DMS 273 treated with DMSO at 0.1 percent for 48 hours (cell line): ENCODE measurements around the gene MX2.

Experiments
- DNase-seq: peaks from one replicate; lab custom pipeline; 2025; lab: John Stamatoyannopoulos, UW

MX2 gene

GRCh38 chr21:41364308-41364707, 2.5 kb downstream of the MX2 start:
- DNase-seq: no peak

- DNase-seq: no peak
These were observed 3.7 kb downstream of the MX2 start for GRCh38 chr21:41365377-41366107.

GRCh38 chr21:41366522-41367151, 4.8 kb downstream of the MX2 start:
- no peak for DNase-seq

GRCh38 chr21:41367301-41367944, 5.6 kb downstream of the MX2 start:
- no peak for DNase-seq

- no peak for DNase-seq
These were observed 6.3 kb downstream of the MX2 start for GRCh38 chr21:41367945-41368734.

- no peak for DNase-seq
These were observed 6.9 kb downstream of the MX2 start for GRCh38 chr21:41368735-41369104.

GRCh38 chr21:41369105-41369919, 7.5 kb downstream of the MX2 start:
- no peak for DNase-seq

GRCh38 chr21:41369920-41370839, 8.4 kb downstream of the MX2 start:
- no peak for DNase-seq

GRCh38 chr21:41370840-41371684, 9.2 kb downstream of the MX2 start:
- DNase-seq: no peak

GRCh38 chr21:41371685-41372030, 9.8 kb downstream of the MX2 start:
- DNase-seq: no peak

GRCh38 chr21:41373253-41373652, 11.4 kb downstream of the MX2 start:
- no peak for DNase-seq

- DNase-seq: no peak
These were observed 11.9 kb downstream of the MX2 start for GRCh38 chr21:41373763-41374162.

GRCh38 chr21:41374177-41374712, 12.4 kb downstream of the MX2 start:
- no peak for DNase-seq

- DNase-seq: no peak
These were observed 13.2 kb downstream of the MX2 start for GRCh38 chr21:41374867-41375533.

- no peak for DNase-seq
These were observed 14.0 kb downstream of the MX2 start for GRCh38 chr21:41375875-41376274.

- DNase-seq: no peak
These were observed 15.9 kb downstream of the MX2 start for GRCh38 chr21:41377715-41378114.

- DNase-seq: no peak
These were observed 17.0 kb downstream of the MX2 start for GRCh38 chr21:41378849-41379248.

GRCh38 chr21:41379901-41380300, 18.1 kb downstream of the MX2 start:
- DNase-seq: no peak

- DNase-seq: no peak
These were observed 19.9 kb downstream of the MX2 start for GRCh38 chr21:41381731-41382130.
